Measurements from ENCODE around the gene GAPVD1. TPM values are rescaled to one million over a fixed set of nuclear protein-coding genes. Genes with fewer than 3 reads are reported as not detected.

GAPVD1 gene
- total and polyA plus RNA-seq, 2 of the 13 experiments (the other 11 are each of a cell fraction or from before 2014, with no cell fraction given) = 11.1 to 33.2 TPM

GRCh38 chr9:125261501-125262293, at the start of gene GAPVD1 (continued):
- no peak for TF ChIP-seq MTF2 (CRISPR knock-in tag; IDR thresholded peaks at IDR 0.05; ENCODE audit: borderline replicate concordance)
- TF ChIP-seq HNRNPLL (IDR thresholded peaks at IDR 0.05; ENCODE audit: low read depth, low read length, poor library complexity, severe bottlenecking) = no peak
- TF ChIP-seq ZSCAN22 (CRISPR knock-in tag; IDR thresholded peaks at IDR 0.05) = 0 out of 2 replicates have a peak, but pooled peaks have one; percentile 50
- no peak for TF ChIP-seq ZNF83 (CRISPR knock-in tag; IDR thresholded peaks at IDR 0.05; ENCODE audit: borderline replicate concordance)
- TF ChIP-seq ZBTB39 (CRISPR knock-in tag; IDR thresholded peaks at IDR 0.05) = peak; percentile 77
- TF ChIP-seq NCOR1 (IDR thresholded peaks at IDR 0.05; ENCODE audit: borderline replicate concordance, low read length) = no peak; the same call in 1 of the 2 replicates
- TF ChIP-seq KDM4B (CRISPR knock-in tag; IDR thresholded peaks at IDR 0.05) = no peak
- peak; percentile 58; the same call in 1 of the 2 replicates for TF ChIP-seq ZNF772 (CRISPR knock-in tag; IDR thresholded peaks at IDR 0.05)
- no peak for TF ChIP-seq CENPX (CRISPR knock-in tag; IDR thresholded peaks at IDR 0.05)
- TF ChIP-seq SMC3 (IDR thresholded peaks at IDR 0.05; ENCODE audit: low read length) = no peak
- peak; percentile 34; the same call in 1 of the 2 replicates for TF ChIP-seq ZNF646 (CRISPR knock-in tag; IDR thresholded peaks at IDR 0.05)
- peak; percentile 32; the same call in 1 of the 2 replicates for TF ChIP-seq ZNF503 (CRISPR knock-in tag; IDR thresholded peaks at IDR 0.05)
- no peak for TF ChIP-seq ZNF552 (CRISPR knock-in tag; IDR thresholded peaks at IDR 0.05; ENCODE audit: borderline replicate concordance)
- TF ChIP-seq NFE2L2 (IDR thresholded peaks at IDR 0.05; ENCODE audit: low read length) = no peak
- peak; percentile 35 for TF ChIP-seq ZEB1 (IDR thresholded peaks at IDR 0.05; ENCODE audit: insufficient replicate concordance, low read depth)
- no peak for TF ChIP-seq RNF2 (conservative IDR thresholded peaks at IDR 0.05; ENCODE audit: low read depth)
- no peak for TF ChIP-seq HINFP (CRISPR knock-in tag; IDR thresholded peaks at IDR 0.05; ENCODE audit: low read depth)
